ENCODE measurements around the gene USP5.

GRCh38 chr12:6863586-6864321 lies 11.8 kb downstream of the USP5 start:
- TF ChIP-seq CTCF (IDR thresholded peaks at IDR 0.05; ENCODE audit: insufficient read depth, low read length, poor library complexity, severe bottlenecking) (no peak), EZH2phosphoT487 (conservative IDR thresholded peaks at IDR 0.05; ENCODE audit: low read length) (no peak)
